CD8-positive, alpha-beta memory T cell (primary cell): ENCODE data around the gene KLC4. TPM values are rescaled to one million over a fixed set of nuclear protein-coding genes. Genes with fewer than 3 reads are reported as not detected.

ENCODE experiments used
- CTCF ChIA-PET: fragments of 350-600 bp; sonication (Branson Sonifier 250); formaldehyde crosslinking; loops from one replicate; lab custom pipeline; 2021; ENCODE audit warnings: antibody characterized with exemption; lab: Charles Lee
- POLR2A ChIA-PET: fragments of 350-600 bp; sonication (Branson Sonifier 250); formaldehyde crosslinking; loops from one replicate; lab custom pipeline; 2021; ENCODE audit warnings: antibody characterized with exemption; lab: Charles Lee
- DNase-seq, 5 donors: peaks; one replicate each; pipeline versions ENCODE4 v3.0.0 to v3.0.0-alpha.2; 2020 to 2022; ENCODE audit warnings: mixed read lengths in 1 of 5
- H3K27ac ChIP-seq: one replicate; pipeline ENCODE4 v1.7.0; 2013; ENCODE audit warnings: low read depth, mild to moderate bottlenecking, low read length, moderate library complexity
- H3K27me3 ChIP-seq: 2 replicates; pipeline ENCODE4 v1.7.0; 2013; ENCODE audit warnings: low read length, mild to moderate bottlenecking; ENCODE audit not compliant: insufficient read depth, poor library complexity, severe bottlenecking
- H3K36me3 ChIP-seq: 2 replicates; pipeline ENCODE4 v1.7.0; 2013; ENCODE audit warnings: mild to moderate bottlenecking, low read length, moderate library complexity; ENCODE audit not compliant: insufficient read depth
- H3K4me1 ChIP-seq: 2 replicates; pipeline ENCODE4 v1.7.0; 2013; ENCODE audit warnings: mild to moderate bottlenecking, low read length, moderate library complexity; ENCODE audit not compliant: insufficient read depth
- H3K4me3 ChIP-seq: 2 replicates; pipeline ENCODE4 v1.7.0; 2013; ENCODE audit warnings: mild to moderate bottlenecking, low read length
- H3K9me3 ChIP-seq: 2 replicates; pipeline ENCODE4 v1.7.0; 2013; ENCODE audit warnings: mild to moderate bottlenecking, low read length
- H3K27ac Mint-ChIP-seq, 8 donors: one replicate each; pipeline ENCODE4 v1.8.0; 2020 to 2021; ENCODE audit warnings: mixed read lengths in 8 of 8, mild to moderate bottlenecking in 6 of 8, inconsistent platforms in 3 of 8, moderate library complexity in 3 of 8
- H3K27me3 Mint-ChIP-seq, 2 donors: one replicate each; pipeline ENCODE4 v1.8.0; 2020 to 2021; ENCODE audit warnings: mixed read lengths in 2 of 2, mild to moderate bottlenecking in 1 of 2, moderate library complexity in 1 of 2
- H3K36me3 Mint-ChIP-seq, 3 donors: one replicate each; pipeline ENCODE4 v1.8.0; 2020 to 2021; ENCODE audit warnings: mixed read lengths in 3 of 3, inconsistent platforms in 1 of 3, mild to moderate bottlenecking in 1 of 3
- H3K4me1 Mint-ChIP-seq, 3 donors: one replicate each; pipeline ENCODE4 v1.8.0; 2020 to 2021; ENCODE audit warnings: mixed read lengths in 3 of 3, inconsistent platforms in 1 of 3, mild to moderate bottlenecking in 1 of 3
- H3K4me3 Mint-ChIP-seq, 7 donors: one replicate each; pipeline ENCODE4 v1.8.0; 2020 to 2021; ENCODE audit warnings: mixed read lengths in 7 of 7, mild to moderate bottlenecking in 6 of 7, moderate library complexity in 4 of 7, inconsistent platforms in 2 of 7
- H3K9me3 Mint-ChIP-seq, 5 donors: one replicate each; pipeline ENCODE4 v1.8.0; 2020 to 2022; ENCODE audit warnings: mixed read lengths in 5 of 5, mild to moderate bottlenecking in 3 of 5, moderate library complexity in 2 of 5, inconsistent platforms in 1 of 5
- polyA plus RNA-seq: library from polyadenylated mRNA; unstranded; fragments of 300-500 nt; fragmentation: Illumina TruSeq; gene quantifications from one replicate; pipeline ENCODE4 v1.2.3, GENCODE V29; 2021
- total RNA-seq, 2 experiments: library from RNA; stranded (reverse); gene quantifications; one replicate each; pipeline ENCODE4 v1.2.3, GENCODE V29; 2021

Gene KLC4
- total and polyA plus RNA-seq, 3 experiments from 2014 or later, result 11.1 to 12.3 (median 11.6) TPM

- no peak overlapping the region for H3K27ac ChIP-seq
- no peaks in the 10 kb centered on the region for H3K36me3 ChIP-seq
- H3K4me3 Mint-ChIP-seq, result no peak overlapping the region
- H3K27me3 Mint-ChIP-seq, result peaks cover 0 to 1% of the 10 kb centered on the region in 2 donors
- no peaks in the 10 kb centered on the region for H3K36me3 Mint-ChIP-seq
- H3K4me1 ChIP-seq, result no peaks in the 10 kb centered on the region
- ChIA-PET POLR2A (no interaction called here), CTCF (interaction anchor here (1.0 kb wide), 1 partner anchor 138 kb away, joined by 3 read pairs; the partner anchor contains the start of gene DNPH1)
- no peaks in the 10 kb centered on the region for H3K9me3 Mint-ChIP-seq
- no peaks in the 10 kb centered on the region for H3K9me3 ChIP-seq
- DNase-seq, result no peak
- H3K27me3 ChIP-seq, result no peaks in the 10 kb centered on the region
- H3K4me3 ChIP-seq, result no peak overlapping the region
- peaks cover 8 to 20% (median 18%) of the 10 kb centered on the region in 3 donors for H3K4me1 Mint-ChIP-seq
- H3K27ac Mint-ChIP-seq, result no peak overlapping the region
Measured at GRCh38 chr6:43091436-43091991, 32.1 kb downstream of the KLC4 start.

- peaks cover 8 to 20% (median 18%) of the 10 kb centered on the region in 3 donors for H3K4me1 Mint-ChIP-seq
- Histone ChIP-seq H3K27ac (no peak overlapping the region), H3K4me3 (no peak overlapping the region), H3K27me3 (no peaks in the 10 kb centered on the region), H3K4me1 (no peaks in the 10 kb centered on the region), H3K9me3 (no peaks in the 10 kb centered on the region), H3K36me3 (no peaks in the 10 kb centered on the region)
- H3K27ac Mint-ChIP-seq, result peak overlapping the region in 1 of 8 donors; percentile 24
- ChIA-PET CTCF (interaction anchor here (0.9 kb wide), 1 partner anchor 51 kb away, joined by 3 read pairs; no protein-coding TSS in a partner anchor), POLR2A (no interaction called here)
- H3K9me3 Mint-ChIP-seq, result no peaks in the 10 kb centered on the region
- no peaks in the 10 kb centered on the region for H3K36me3 Mint-ChIP-seq
- peak overlapping the region in 1 of 7 donors; percentile 26 for H3K4me3 Mint-ChIP-seq
- no peak for DNase-seq
- H3K27me3 Mint-ChIP-seq, result peaks cover 0 to 1% of the 10 kb centered on the region in 2 donors
Measured at GRCh38 chr6:43092635-43093034, 33.2 kb downstream of the KLC4 start.

DNA sequence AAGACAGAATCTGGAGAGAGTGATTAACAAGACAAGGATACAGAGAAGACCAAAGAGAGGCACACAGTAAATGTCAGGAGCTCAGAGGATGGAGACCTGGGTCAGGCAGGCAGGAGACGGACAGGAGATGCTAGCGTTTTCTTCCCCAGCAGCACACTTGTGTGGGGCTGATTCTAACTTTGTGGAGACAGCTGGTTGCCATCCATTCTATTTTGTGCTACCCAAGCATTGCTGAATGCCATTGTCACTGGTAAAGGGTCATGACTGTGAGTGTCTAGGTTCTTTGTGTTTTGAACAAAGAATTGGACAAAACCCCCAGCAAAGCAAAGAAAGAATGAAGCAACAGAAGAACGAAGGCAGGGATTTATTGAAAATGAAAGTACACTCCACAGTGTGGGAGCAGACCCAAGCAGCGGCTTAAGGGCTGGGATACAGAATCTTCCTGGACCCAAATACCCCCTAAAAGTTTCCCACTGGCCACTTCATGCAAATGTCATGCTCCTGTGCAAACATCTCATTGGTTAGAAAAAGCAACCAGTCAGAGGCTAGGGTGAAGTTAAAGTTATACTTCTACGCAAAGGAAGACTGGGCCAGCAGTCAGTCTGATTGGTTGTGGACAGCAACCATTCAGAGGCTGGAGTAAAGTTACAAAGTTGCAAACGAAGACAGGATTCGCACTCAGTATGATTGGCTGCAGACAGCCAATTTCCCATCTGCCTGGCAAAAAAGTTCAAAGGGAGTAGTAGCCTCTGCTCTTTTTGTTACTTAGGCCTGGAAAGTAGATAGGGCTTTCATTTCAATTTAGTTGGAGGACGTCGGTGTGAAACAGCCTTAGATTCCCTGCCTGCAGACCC lies 34.2 kb downstream of the KLC4 start:
- Histone ChIP-seq H3K36me3 (no peaks in the 10 kb centered on the region), H3K27me3 (no peaks in the 10 kb centered on the region), H3K9me3 (no peaks in the 10 kb centered on the region), H3K27ac (no peak overlapping the region), H3K4me1 (no peaks in the 10 kb centered on the region), H3K4me3 (peak overlapping the region; percentile 31)
- Mint-ChIP-seq H3K9me3 (no peaks in the 10 kb centered on the region), H3K4me1 (peaks cover 8 to 20% (median 18%) of the 10 kb centered on the region in 3 donors), H3K4me3 (peak overlapping the region in 2 of 7 donors; percentile 44), H3K27ac (peak overlapping the region in 3 of 8 donors; percentile 3 to 35 (median 22)), H3K27me3 (peaks cover 0 to 3% of the 10 kb centered on the region in 2 donors), H3K36me3 (no peaks in the 10 kb centered on the region)
- ChIA-PET POLR2A (no interaction called here), CTCF (interaction anchor here (0.9 kb wide), 1 partner anchor 50 kb away, joined by 3 read pairs; no protein-coding TSS in a partner anchor)
- DNase-seq, result no peak

GRCh38 chr6:43095939-43096338 lies 36.5 kb downstream of the KLC4 start:
- ChIA-PET POLR2A (no interaction called here), CTCF (no interaction called here)
- Histone ChIP-seq H3K27me3 (no peaks in the 10 kb centered on the region), H3K27ac (no peak overlapping the region), H3K36me3 (no peaks in the 10 kb centered on the region), H3K9me3 (no peaks in the 10 kb centered on the region), H3K4me1 (no peaks in the 10 kb centered on the region), H3K4me3 (no peak overlapping the region)
- H3K27me3 Mint-ChIP-seq, result peaks cover 2 to 3% of the 10 kb centered on the region in 2 donors
- H3K4me1 Mint-ChIP-seq, result peaks cover 8 to 20% (median 18%) of the 10 kb centered on the region in 3 donors
- H3K36me3 Mint-ChIP-seq, result no peaks in the 10 kb centered on the region
- no peak overlapping the region for H3K4me3 Mint-ChIP-seq
- H3K27ac Mint-ChIP-seq, result no peak overlapping the region
- no peaks in the 10 kb centered on the region for H3K9me3 Mint-ChIP-seq
- DNase-seq, result no peak

GRCh38 chr6:43096451-43097097 lies 37.1 kb downstream of the KLC4 start:
- Histone ChIP-seq H3K9me3 (no peaks in the 10 kb centered on the region), H3K36me3 (no peaks in the 10 kb centered on the region), H3K4me1 (no peaks in the 10 kb centered on the region), H3K27ac (no peak overlapping the region), H3K4me3 (no peak overlapping the region), H3K27me3 (no peaks in the 10 kb centered on the region)
- POLR2A ChIA-PET, result no interaction called here
- no peaks in the 10 kb centered on the region for H3K9me3 Mint-ChIP-seq
- no peak overlapping the region for H3K27ac Mint-ChIP-seq
- H3K4me3 Mint-ChIP-seq, result no peak overlapping the region
- H3K4me1 Mint-ChIP-seq, result peaks cover 8 to 20% (median 18%) of the 10 kb centered on the region in 3 donors
- DNase-seq, result no peak
- H3K36me3 Mint-ChIP-seq, result no peaks in the 10 kb centered on the region
- peaks cover 2 to 3% of the 10 kb centered on the region in 2 donors for H3K27me3 Mint-ChIP-seq
- CTCF ChIA-PET, result no interaction called here

DNA sequence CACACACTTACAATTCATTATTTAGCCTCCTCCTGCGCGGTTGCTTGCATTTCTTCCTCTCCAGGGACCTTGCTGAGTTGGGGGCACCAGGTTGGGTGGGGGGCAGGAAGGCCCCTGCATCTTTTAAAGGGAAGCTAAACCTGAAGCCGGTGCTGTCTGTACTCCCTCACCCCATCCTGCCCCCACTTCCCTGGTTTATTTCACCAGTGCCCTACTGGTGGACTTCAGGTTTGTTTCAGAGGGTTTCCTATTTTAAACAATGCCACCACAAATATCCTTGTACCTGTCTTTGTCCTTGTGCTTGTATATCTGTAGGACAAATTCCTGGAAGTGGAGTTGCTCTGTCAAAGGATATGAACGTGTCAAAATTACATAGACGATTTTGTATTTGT lies 37.7 kb downstream of the KLC4 start:
- H3K4me3 ChIP-seq, result no peak overlapping the region
- H3K27me3 ChIP-seq, result no peaks in the 10 kb centered on the region
- DNase-seq, result no peak
- CTCF ChIA-PET, result no interaction called here
- POLR2A ChIA-PET, result no interaction called here
- no peaks in the 10 kb centered on the region for H3K36me3 Mint-ChIP-seq
- H3K4me1 Mint-ChIP-seq, result peaks cover 8 to 20% (median 18%) of the 10 kb centered on the region in 3 donors
- no peak overlapping the region for H3K27ac ChIP-seq
- no peaks in the 10 kb centered on the region for H3K9me3 Mint-ChIP-seq
- peaks cover 2 to 3% of the 10 kb centered on the region in 2 donors for H3K27me3 Mint-ChIP-seq
- no peak overlapping the region for H3K4me3 Mint-ChIP-seq
- H3K4me1 ChIP-seq, result no peaks in the 10 kb centered on the region
- no peaks in the 10 kb centered on the region for H3K9me3 ChIP-seq
- no peaks in the 10 kb centered on the region for H3K36me3 ChIP-seq
- H3K27ac Mint-ChIP-seq, result no peak overlapping the region

DNA sequence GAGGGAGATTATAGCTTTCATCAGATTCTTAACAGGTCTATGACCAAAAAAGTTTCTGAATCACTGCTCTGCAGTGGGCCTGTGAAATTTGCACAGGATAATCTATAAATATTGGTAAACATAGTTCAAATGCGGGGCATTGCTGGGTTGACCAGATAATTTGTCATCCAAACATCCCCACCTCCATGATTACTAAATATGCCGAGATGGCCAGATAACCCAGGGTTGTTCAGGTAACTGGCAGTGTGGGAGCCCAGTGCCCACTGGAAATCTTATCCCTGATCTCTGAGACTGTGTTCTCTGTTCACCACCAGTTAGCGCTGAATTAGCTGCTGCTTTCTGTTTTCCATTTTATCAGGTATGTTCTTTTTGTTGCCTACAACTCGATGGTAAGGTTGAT lies 38.1 kb downstream of the KLC4 start:
- no peaks in the 10 kb centered on the region for H3K36me3 Mint-ChIP-seq
- H3K27me3 Mint-ChIP-seq, result peaks cover 2 to 3% of the 10 kb centered on the region in 2 donors
- no peak overlapping the region for H3K4me3 Mint-ChIP-seq
- no peaks in the 10 kb centered on the region for H3K9me3 ChIP-seq
- H3K36me3 ChIP-seq, result no peaks in the 10 kb centered on the region
- peaks cover 8 to 17% (median 17%) of the 10 kb centered on the region in 3 donors for H3K4me1 Mint-ChIP-seq
- no peaks in the 10 kb centered on the region for H3K9me3 Mint-ChIP-seq
- H3K4me3 ChIP-seq, result no peak overlapping the region
- no peaks in the 10 kb centered on the region for H3K4me1 ChIP-seq
- DNase-seq, result no peak
- H3K27ac ChIP-seq, result no peak overlapping the region
- no peaks in the 10 kb centered on the region for H3K27me3 ChIP-seq
- POLR2A ChIA-PET, result no interaction called here
- CTCF ChIA-PET, result no interaction called here
- H3K27ac Mint-ChIP-seq, result no peak overlapping the region

DNA sequence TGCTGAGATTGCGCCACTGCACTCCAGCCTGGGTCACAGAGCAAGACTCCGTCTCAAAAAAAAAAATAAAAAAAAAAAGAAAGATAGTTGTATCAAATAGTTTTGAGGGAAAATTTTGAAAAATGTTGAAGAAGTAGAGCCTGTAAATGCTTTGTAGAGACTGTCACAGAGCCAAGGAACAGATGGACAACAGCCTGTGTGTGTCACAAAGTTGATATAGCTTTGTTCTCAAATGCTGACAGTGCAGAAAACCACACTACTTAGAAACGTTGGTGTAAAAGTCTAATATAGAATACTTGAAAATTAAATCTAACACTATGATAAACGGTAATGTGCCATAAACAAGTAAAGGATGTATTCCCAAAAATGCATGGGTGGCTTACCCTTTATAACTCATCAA lies 42.1 kb downstream of the KLC4 start:
- no peaks in the 10 kb centered on the region for H3K36me3 Mint-ChIP-seq
- POLR2A ChIA-PET, result no interaction called here

More for the DNA sequence above, 42.1 kb downstream of the KLC4 start:
- H3K4me1 Mint-ChIP-seq, result peaks cover 1 to 5% (median 4%) of the 10 kb centered on the region in 3 donors
- Histone ChIP-seq H3K9me3 (no peaks in the 10 kb centered on the region), H3K36me3 (no peaks in the 10 kb centered on the region), H3K4me1 (no peaks in the 10 kb centered on the region), H3K27me3 (no peaks in the 10 kb centered on the region), H3K4me3 (no peak overlapping the region), H3K27ac (no peak overlapping the region)
- peaks cover 2 to 3% of the 10 kb centered on the region in 2 donors for H3K27me3 Mint-ChIP-seq
- no peak overlapping the region for H3K27ac Mint-ChIP-seq
- no peak overlapping the region for H3K4me3 Mint-ChIP-seq
- H3K9me3 Mint-ChIP-seq, result no peaks in the 10 kb centered on the region
- DNase-seq, result no peak
- CTCF ChIA-PET, result no interaction called here
